GM12878 (cell line): ENCODE results near the gene UMOD. TPM values are rescaled to one million over a fixed set of nuclear protein-coding genes. Genes with fewer than 3 reads are reported as not detected.

Source experiments
- ATAC-seq: fragments of 200-7000 bp; cut with Tn5 transposase; 3 replicates; pipeline ENCODE4 v1.9.1; 2020; ENCODE audit warnings: mild to moderate bottlenecking, moderate library complexity
- BruUV-seq: library from RNA; stranded (reverse); fragments of 400-500 nt; replicated peaks from 2 replicates; lab custom pipeline; 2021; lab: Mats Ljungman, UMichigan
- CTCF ChIA-PET: fragments of 300-600 bp; sonication (Branson Sonifier 250); formaldehyde crosslinking; extraction: SDS; loops from one replicate; lab custom pipeline; 2021; ENCODE audit warnings: inconsistent platforms; lab: Yijun Ruan, JAX
- POLR2A ChIA-PET: fragments of 350-600 bp; formaldehyde crosslinking; extraction: SDS; loops from one replicate; lab custom pipeline; 2021; ENCODE audit warnings: inconsistent platforms; lab: Charles Lee
- RAD21 ChIA-PET: fragments of 300-600 bp; sonication (Branson Sonifier 250); formaldehyde crosslinking; loops from one replicate; lab custom pipeline; 2023; ENCODE audit warnings: antibody characterized with exemption; ENCODE audit not compliant: unreplicated experiment; lab: Charles Lee
- SMC1A ChIA-PET: fragments of 300-600 bp; sonication (Branson Sonifier 250); formaldehyde crosslinking; loops from one replicate; lab custom pipeline; 2023; ENCODE audit not compliant: unreplicated experiment, uncharacterized antibody; lab: Charles Lee
- DNase-seq: peaks from one replicate; pipeline ENCODE4 v3.0.0-alpha.2; 2011; ENCODE audit warnings: low read depth, low spot score
- FAIRE-seq: peaks from 3 replicates; lab custom pipeline; 2011; peaks lifted over from hg19 to GRCh38; lab: Jason Lieb, UNC
- H2AFZ ChIP-seq: 2 replicates; pipeline ENCODE4 v1.6.0; 2011; ENCODE audit warnings: low read depth, low read length, control low read depth; ENCODE audit not compliant: control insufficient read depth
- H3K27ac ChIP-seq: 2 replicates; pipeline ENCODE4 v1.5.1; 2011; ENCODE audit warnings: control low read depth; ENCODE audit not compliant: control insufficient read depth, insufficient read depth
- H3K27me3 ChIP-seq, 2 experiments: replicated peaks in 1 of 2; 2 replicates each; pipeline versions ENCODE4 v1.6.0 to v1.6.1; 2011; ENCODE audit warnings: low read length in 1 of 2; ENCODE audit not compliant: control insufficient read depth in 2 of 2, insufficient read depth in 2 of 2
- H3K36me3 ChIP-seq, 2 experiments: 2 replicates each; pipeline ENCODE4 v1.5.1; 2011; ENCODE audit warnings: low read length in 1 of 2; ENCODE audit not compliant: control insufficient read depth in 2 of 2, insufficient read depth in 2 of 2
- H3K4me1 ChIP-seq: 2 replicates; pipeline ENCODE4 v1.6.1; 2011; ENCODE audit warnings: mild to moderate bottlenecking, low read length, moderate library complexity, mixed read lengths; ENCODE audit not compliant: control insufficient read depth, insufficient read depth
- H3K4me2 ChIP-seq: 2 replicates; pipeline ENCODE4 v1.6.0; 2011; ENCODE audit warnings: control low read depth; ENCODE audit not compliant: control insufficient read depth, insufficient read depth
- H3K4me3 ChIP-seq: fragments of 200-600 bp; sonication (generic); 2 replicates; pipeline ENCODE4 v1.5.1; 2016
- H3K79me2 ChIP-seq: 2 replicates; pipeline ENCODE4 v1.6.0; 2011; ENCODE audit warnings: low read length; ENCODE audit not compliant: control insufficient read depth, insufficient read depth
- H3K9ac ChIP-seq: 2 replicates; pipeline ENCODE4 v1.8.0; 2011; ENCODE audit warnings: low read length, control low read depth, mixed read lengths; ENCODE audit not compliant: control insufficient read depth, insufficient read depth
- H3K9me3 ChIP-seq: replicated peaks from 3 replicates; pipeline ENCODE4 v1.5.1; 2011; ENCODE audit warnings: mild to moderate bottlenecking, low read length; ENCODE audit not compliant: control insufficient read depth, insufficient read depth
- H4K20me1 ChIP-seq: 2 replicates; pipeline ENCODE4 v1.6.0; 2011; ENCODE audit not compliant: control insufficient read depth, insufficient read depth
- HCFC1 ChIP-seq: fragments of 150-350 bp; IDR thresholded peaks from 2 replicates; pipeline ENCODE4 v1.6.1; 2014; ENCODE audit warnings: low read length
- IRF4 ChIP-seq: IDR thresholded peaks from 2 replicates; pipeline ENCODE4 v1.6.1; 2011; ENCODE audit warnings: low read depth, low read length
- MLLT1 ChIP-seq: fragments of 450-650 bp; IDR thresholded peaks from 2 replicates; pipeline ENCODE4 v1.6.1; 2016; ENCODE audit warnings: mild to moderate bottlenecking
- NR2C2 ChIP-seq: IDR thresholded peaks from 2 replicates; pipeline ENCODE4 v1.6.1; 2011; ENCODE audit warnings: borderline replicate concordance, low read depth; ENCODE audit not compliant: control insufficient read depth, insufficient read length
- SIN3A ChIP-seq: IDR thresholded peaks from 2 replicates; pipeline ENCODE4 v1.6.1; 2012; ENCODE audit warnings: low read depth, low read length, improper control_type of control experiment
- SP1 ChIP-seq: IDR thresholded peaks from one replicate; pipeline ENCODE4 v1.6.1; 2011; ENCODE audit warnings: low read depth, low read length
- USF1 ChIP-seq: IDR thresholded peaks from 2 replicates; pipeline ENCODE4 v1.6.1; 2011; ENCODE audit warnings: borderline replicate concordance, low read depth, mild to moderate bottlenecking, moderate library complexity, mixed read lengths, low read length; ENCODE audit not compliant: insufficient read depth; ENCODE audit errors: extremely low read length
- ZBED1 ChIP-seq: IDR thresholded peaks from 2 replicates; pipeline ENCODE4 v1.6.1; 2016; ENCODE audit warnings: borderline replicate concordance
- WGBS: methylation state at CpG from one replicate; pipeline ENCODE4 v1.1.6; 2016; ENCODE audit warnings: low lambda C conversion rate; ENCODE audit not compliant: insufficient replicate concordance, insufficient coverage; ENCODE audit errors: missing lambda C conversion rate; 5-methylcytosine and 5-hydroxymethylcytosine counted together
- in situ Hi-C: fragments of 300-500 bp; cut with MboI; formaldehyde crosslinking; loops from 9 replicates; pipeline ENCODE4 v1.14.3; 2018; ENCODE audit warnings: mixed read lengths
- intact Hi-C: fragments of 100-400 bp; cut with micrococcal nuclease; formaldehyde crosslinking; loops from one replicate; pipeline ENCODE4 v1.14.2; 2022; ENCODE audit not compliant: unreplicated experiment
- polyA plus RNA-seq, 11 experiments: library from polyadenylated mRNA; depleted of rRNA in 4 of 11; unstranded in 6 of 11; stranded (reverse) in 5 of 11; fragments of >200 nt; fragmentation: Nextera tagmentation in 4 of 11; fragmentation: Illumina TruSeq in 1 of 11; extraction: Ambion mirVana in 4 of 11; extraction: Trizol in 1 of 11; gene quantifications; 1 replicate in 1 of 11; 2 replicates in 10 of 11; pipeline versions ENCODE4 v1.2.1 to v1.2.3, GENCODE V29; 2011 to 2016; ENCODE audit warnings: inconsistent platforms in 2 of 11, missing spikeins in 2 of 11, low read depth in 1 of 11
- total RNA-seq, 4 experiments: library from RNA; depleted of rRNA in 3 of 4; stranded (reverse); fragments of >200 nt in 3 of 4; fragmentation: Illumina TruSeq in 1 of 4; extraction: Trizol in 1 of 4; gene quantifications; 2 replicates each; pipeline versions ENCODE4 v1.2.1 to v1.2.3, GENCODE V29; 2013 to 2021
- TF ChIP-seq, protein P1 (sequence below): IDR thresholded peaks from 2 replicates; pipeline ENCODE4 v1.6.1; 2011; ENCODE audit warnings: low read depth, low read length, improper control_type of control experiment, borderline replicate concordance
- TF ChIP-seq, protein P2 (sequence below): IDR thresholded peaks from 2 replicates; pipeline ENCODE4 v1.6.1; 2012; ENCODE audit warnings: low read depth, low read length, improper control_type of control experiment
- TF ChIP-seq, protein P3 (sequence below): fragments of 450-650 bp; IDR thresholded peaks from 2 replicates; pipeline ENCODE4 v1.6.1; 2016; ENCODE audit warnings: mild to moderate bottlenecking, moderate library complexity, borderline replicate concordance

Gene UMOD
- total and polyA plus RNA-seq, 10 of the 15 experiments (the other 5 are each of a cell fraction or from before 2014, with no cell fraction given) = not detected

DNA sequence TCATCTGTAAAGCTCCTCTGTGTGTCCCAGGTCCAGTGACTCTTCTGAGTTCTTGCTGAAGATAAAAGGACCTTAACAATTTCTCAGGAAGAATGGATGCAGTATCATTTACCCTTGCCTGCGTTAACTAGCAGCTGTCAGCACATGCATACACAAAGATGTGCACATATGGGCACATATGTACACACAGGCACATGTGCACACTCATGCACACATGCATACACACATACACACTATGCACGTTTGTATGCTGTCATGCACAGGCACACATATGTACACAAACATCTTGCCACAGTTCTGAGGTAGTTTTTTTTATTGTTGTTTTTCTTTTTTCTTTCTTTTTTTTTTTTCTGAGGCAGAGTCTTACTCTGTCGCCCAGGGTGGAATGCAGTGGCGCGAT, 50.1 kb downstream of the UMOD start:
- no peaks in the 10 kb centered on the region for H3K4me1 ChIP-seq
- ChIA-PET POLR2A (no interaction called here), SMC1A (interaction anchor here (3.7 to 7.2 kb wide), 2 partner anchors 96 to 395 kb away, joined by 16 to 103 read pairs; no protein-coding TSS in a partner anchor), RAD21 (interaction anchor here (2.4 to 5.8 kb wide), 2 partner anchors 82 to 395 kb away, joined by 25 to 117 read pairs; no protein-coding TSS in a partner anchor), CTCF (interaction anchor here (1.1 to 8.2 kb wide), 5 partner anchors 11 to 396 kb away, joined by 3 to 212 read pairs (median 4); no protein-coding TSS in a partner anchor)
- WGBS = 20% methylated on average over 3 of the region's 5 CpGs
- H3K9ac ChIP-seq = no peak overlapping the region
- H3K4me2 ChIP-seq = no peak overlapping the region
- no peak for DNase-seq
- in situ Hi-C loops = loop anchor here (5.0 kb wide), 1 partner anchor 395 kb away; no protein-coding TSS in a partner anchor
- FAIRE-seq = no peak
- H3K36me3 ChIP-seq = no peaks in the 10 kb centered on the region
- no peak overlapping the region for H3K4me3 ChIP-seq
- no peaks in the 10 kb centered on the region for H3K9me3 ChIP-seq
- intact Hi-C loops = no loop called here
- no TSS peak for BruUV-seq
- no peak overlapping the region for H2AFZ ChIP-seq
- H3K27me3 ChIP-seq = no peaks in the 10 kb centered on the region; a peak in 1 of 4 replicates
- H4K20me1 ChIP-seq = no peaks in the 10 kb centered on the region
- no peak overlapping the region for H3K27ac ChIP-seq
- H3K79me2 ChIP-seq = no peaks in the 10 kb centered on the region
- no peak for ATAC-seq
- TF ChIP-seq USF1 (no peak), NR2C2 (no peak), HCFC1 (no peak), SIN3A (no peak), IRF4 (no peak), ZBED1 (no peak), SP1 (no peak), MLLT1 (no peak)
- TF ChIP-seq, protein P1, sequence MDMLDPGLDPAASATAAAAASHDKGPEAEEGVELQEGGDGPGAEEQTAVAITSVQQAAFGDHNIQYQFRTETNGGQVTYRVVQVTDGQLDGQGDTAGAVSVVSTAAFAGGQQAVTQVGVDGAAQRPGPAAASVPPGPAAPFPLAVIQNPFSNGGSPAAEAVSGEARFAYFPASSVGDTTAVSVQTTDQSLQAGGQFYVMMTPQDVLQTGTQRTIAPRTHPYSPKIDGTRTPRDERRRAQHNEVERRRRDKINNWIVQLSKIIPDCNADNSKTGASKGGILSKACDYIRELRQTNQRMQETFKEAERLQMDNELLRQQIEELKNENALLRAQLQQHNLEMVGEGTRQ = no peak
- TF ChIP-seq, protein P2, sequence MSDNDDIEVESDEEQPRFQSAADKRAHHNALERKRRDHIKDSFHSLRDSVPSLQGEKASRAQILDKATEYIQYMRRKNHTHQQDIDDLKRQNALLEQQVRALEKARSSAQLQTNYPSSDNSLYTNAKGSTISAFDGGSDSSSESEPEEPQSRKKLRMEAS = no peak
- TF ChIP-seq, protein P3, sequence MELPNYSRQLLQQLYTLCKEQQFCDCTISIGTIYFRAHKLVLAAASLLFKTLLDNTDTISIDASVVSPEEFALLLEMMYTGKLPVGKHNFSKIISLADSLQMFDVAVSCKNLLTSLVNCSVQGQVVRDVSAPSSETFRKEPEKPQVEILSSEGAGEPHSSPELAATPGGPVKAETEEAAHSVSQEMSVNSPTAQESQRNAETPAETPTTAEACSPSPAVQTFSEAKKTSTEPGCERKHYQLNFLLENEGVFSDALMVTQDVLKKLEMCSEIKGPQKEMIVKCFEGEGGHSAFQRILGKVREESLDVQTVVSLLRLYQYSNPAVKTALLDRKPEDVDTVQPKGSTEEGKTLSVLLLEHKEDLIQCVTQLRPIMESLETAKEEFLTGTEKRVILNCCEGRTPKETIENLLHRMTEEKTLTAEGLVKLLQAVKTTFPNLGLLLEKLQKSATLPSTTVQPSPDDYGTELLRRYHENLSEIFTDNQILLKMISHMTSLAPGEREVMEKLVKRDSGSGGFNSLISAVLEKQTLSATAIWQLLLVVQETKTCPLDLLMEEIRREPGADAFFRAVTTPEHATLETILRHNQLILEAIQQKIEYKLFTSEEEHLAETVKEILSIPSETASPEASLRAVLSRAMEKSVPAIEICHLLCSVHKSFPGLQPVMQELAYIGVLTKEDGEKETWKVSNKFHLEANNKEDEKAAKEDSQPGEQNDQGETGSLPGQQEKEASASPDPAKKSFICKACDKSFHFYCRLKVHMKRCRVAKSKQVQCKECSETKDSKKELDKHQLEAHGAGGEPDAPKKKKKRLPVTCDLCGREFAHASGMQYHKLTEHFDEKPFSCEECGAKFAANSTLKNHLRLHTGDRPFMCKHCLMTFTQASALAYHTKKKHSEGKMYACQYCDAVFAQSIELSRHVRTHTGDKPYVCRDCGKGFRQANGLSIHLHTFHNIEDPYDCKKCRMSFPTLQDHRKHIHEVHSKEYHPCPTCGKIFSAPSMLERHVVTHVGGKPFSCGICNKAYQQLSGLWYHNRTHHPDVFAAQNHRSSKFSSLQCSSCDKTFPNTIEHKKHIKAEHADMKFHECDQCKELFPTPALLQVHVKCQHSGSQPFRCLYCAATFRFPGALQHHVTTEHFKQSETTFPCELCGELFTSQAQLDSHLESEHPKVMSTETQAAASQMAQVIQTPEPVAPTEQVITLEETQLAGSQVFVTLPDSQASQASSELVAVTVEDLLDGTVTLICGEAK = no peak
